AG04450 (cell line): ENCODE data around the gene KCNK3. TPM values are rescaled to one million over a fixed set of nuclear protein-coding genes. Genes with fewer than 3 reads are reported as not detected.
A peak's percentile ranks its signal among the peaks of the same experiment; 100 is the strongest.
"Not testable (repeated sequence)": the region's sequence is repeated elsewhere in the genome, so short reads cannot be mapped to it uniquely, and the experiment has no call there.

ENCODE experiments used
- CTCF ChIA-PET: fragments of 300-600, 350-600 bp; formaldehyde crosslinking; extraction: SDS; loops from one replicate; lab custom pipeline; 2022; ENCODE audit warnings: antibody characterized with exemption, inconsistent platforms; lab: Charles Lee
- POLR2A ChIA-PET: fragments of 350-600 bp; formaldehyde crosslinking; extraction: SDS; loops from one replicate; lab custom pipeline; 2021; ENCODE audit warnings: antibody characterized with exemption, inconsistent platforms; lab: Yijun Ruan, JAX
- DNase-seq: peaks from one replicate; pipeline ENCODE4 v3.0.0-alpha.2; 2011; ENCODE audit warnings: low read depth, low spot score
- H3K27ac ChIP-seq: one replicate; pipeline ENCODE4 v1.5.1; 2012; ENCODE audit warnings: low read depth, low read length, control low read depth
- H3K27me3 ChIP-seq: one replicate; pipeline ENCODE4 v1.6.0; 2012; ENCODE audit warnings: low read length; ENCODE audit not compliant: control insufficient read depth, insufficient read depth
- H3K4me3 ChIP-seq: 2 replicates; pipeline ENCODE4 v1.5.1; 2011; ENCODE audit warnings: mild to moderate bottlenecking, low read depth, low read length, control low read depth
- H3K9me3 ChIP-seq: 2 replicates; pipeline ENCODE4 v1.5.1; 2012; ENCODE audit warnings: low read length; ENCODE audit not compliant: control insufficient read depth, insufficient read depth
- polyA plus RNA-seq: library from polyadenylated mRNA; depleted of rRNA; stranded (reverse); fragments of >200 nt; gene quantifications from 2 replicates; pipeline ENCODE4 v1.2.3, GENCODE V29; 2011
- TF ChIP-seq, protein P1 (sequence below): IDR thresholded peaks from 2 replicates; pipeline ENCODE4 v1.5.1; 2011; ENCODE audit warnings: low read depth, low read length, control low read depth, inconsistent platforms

KCNK3 gene
- polyA plus RNA-seq, 1 experiment: 0.05 TPM

DNA sequence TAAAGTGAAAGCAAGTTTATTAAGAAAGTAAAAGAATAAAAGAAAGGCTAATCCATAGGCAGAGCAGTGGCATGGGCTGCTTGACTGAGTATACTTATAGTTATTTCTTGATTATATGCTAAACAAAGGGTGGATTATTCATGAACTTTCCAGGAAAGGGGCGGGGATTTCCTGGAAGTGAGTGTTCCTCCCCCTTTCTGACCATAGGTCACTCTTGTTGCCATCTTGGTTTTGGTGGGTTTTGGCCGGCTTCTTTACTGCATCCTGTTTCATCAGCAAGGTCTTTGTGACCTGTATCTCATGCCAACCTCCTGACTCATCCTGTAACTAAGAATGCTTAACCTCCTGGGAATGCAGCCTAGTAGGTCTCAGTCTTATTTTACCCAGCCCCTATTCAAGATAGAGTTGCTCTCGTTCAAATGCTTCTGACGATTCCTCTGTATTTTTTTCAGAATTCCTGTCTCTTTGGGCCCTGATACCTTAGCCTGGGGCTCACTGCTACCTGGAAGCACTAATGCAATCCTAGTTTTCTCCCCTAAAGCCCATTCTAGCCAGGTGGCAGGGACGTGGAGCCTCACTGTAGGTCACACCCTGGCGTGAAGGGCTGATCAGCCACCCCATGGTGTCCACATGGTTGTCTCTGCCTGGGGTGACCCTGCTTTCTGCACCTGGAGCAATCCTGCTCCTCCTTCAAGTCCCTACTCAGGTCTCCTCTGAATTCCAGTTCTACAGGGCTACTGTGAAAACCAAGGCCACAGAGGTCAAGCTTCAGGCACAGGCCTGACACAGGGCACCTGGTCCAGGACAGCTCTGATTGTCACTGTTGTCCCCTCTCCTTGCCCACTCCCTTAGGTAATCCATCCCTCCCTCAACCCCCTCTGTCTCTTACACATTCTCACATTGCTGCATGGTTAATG lies 65.6 kb downstream of the KCNK3 start:
- H3K9me3 ChIP-seq: no peaks in the 10 kb centered on the region
- DNase-seq: peak; percentile 98
- CTCF ChIA-PET: interaction anchor here (1.2 to 5.2 kb wide), 3 partner anchors 12 to 153 kb away, joined by 3 to 26 read pairs (median 5); no protein-coding TSS in a partner anchor
- POLR2A ChIA-PET: interaction anchor here (0.5 kb wide), 1 partner anchor 14 kb away, joined by 3 read pairs; no protein-coding TSS in a partner anchor
- H3K27me3 ChIP-seq: no peaks in the 10 kb centered on the region
- TF ChIP-seq, protein P1, sequence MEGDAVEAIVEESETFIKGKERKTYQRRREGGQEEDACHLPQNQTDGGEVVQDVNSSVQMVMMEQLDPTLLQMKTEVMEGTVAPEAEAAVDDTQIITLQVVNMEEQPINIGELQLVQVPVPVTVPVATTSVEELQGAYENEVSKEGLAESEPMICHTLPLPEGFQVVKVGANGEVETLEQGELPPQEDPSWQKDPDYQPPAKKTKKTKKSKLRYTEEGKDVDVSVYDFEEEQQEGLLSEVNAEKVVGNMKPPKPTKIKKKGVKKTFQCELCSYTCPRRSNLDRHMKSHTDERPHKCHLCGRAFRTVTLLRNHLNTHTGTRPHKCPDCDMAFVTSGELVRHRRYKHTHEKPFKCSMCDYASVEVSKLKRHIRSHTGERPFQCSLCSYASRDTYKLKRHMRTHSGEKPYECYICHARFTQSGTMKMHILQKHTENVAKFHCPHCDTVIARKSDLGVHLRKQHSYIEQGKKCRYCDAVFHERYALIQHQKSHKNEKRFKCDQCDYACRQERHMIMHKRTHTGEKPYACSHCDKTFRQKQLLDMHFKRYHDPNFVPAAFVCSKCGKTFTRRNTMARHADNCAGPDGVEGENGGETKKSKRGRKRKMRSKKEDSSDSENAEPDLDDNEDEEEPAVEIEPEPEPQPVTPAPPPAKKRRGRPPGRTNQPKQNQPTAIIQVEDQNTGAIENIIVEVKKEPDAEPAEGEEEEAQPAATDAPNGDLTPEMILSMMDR: no peak
- peak overlapping the region; percentile 100 for H3K27ac ChIP-seq
- H3K4me3 ChIP-seq: peak overlapping the region; percentile 27; the same call in 1 of the 2 replicates

DNA sequence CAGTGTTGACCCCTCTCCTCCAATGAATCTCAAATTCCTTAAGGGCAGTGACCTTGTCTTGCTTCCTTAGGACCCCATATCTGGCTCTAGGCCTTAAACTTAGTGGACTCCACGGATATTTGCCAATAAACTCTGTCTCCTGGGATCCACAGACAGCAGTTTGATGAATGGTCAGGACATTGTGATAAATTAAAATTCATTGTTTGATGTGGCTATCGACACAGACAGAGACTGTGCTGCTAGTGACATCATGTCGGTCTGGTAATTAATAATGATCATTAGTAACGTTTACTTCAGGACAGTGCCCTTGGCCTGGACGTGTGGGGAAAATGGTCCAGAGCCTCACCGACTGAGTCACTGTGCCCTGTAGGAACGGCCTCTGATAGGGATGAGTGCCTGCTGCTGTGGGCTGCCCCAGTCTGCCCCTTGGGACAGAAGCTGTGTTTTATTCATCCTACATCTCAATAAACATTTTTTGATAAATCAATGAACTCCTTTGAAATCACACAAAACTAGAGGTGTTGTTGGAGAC lies 66.3 kb downstream of the KCNK3 start:
- no peaks in the 10 kb centered on the region for H3K9me3 ChIP-seq
- no peaks in the 10 kb centered on the region for H3K27me3 ChIP-seq
- ChIA-PET POLR2A (no interaction called here), CTCF (interaction anchor here (2.0 kb wide), 1 partner anchor 14 kb away, joined by 5 read pairs; no protein-coding TSS in a partner anchor)
- no peak for DNase-seq
- TF ChIP-seq, protein P1: no peak
- H3K4me3 ChIP-seq: no peak overlapping the region
- peak overlapping the region; percentile 100 for H3K27ac ChIP-seq

DNA sequence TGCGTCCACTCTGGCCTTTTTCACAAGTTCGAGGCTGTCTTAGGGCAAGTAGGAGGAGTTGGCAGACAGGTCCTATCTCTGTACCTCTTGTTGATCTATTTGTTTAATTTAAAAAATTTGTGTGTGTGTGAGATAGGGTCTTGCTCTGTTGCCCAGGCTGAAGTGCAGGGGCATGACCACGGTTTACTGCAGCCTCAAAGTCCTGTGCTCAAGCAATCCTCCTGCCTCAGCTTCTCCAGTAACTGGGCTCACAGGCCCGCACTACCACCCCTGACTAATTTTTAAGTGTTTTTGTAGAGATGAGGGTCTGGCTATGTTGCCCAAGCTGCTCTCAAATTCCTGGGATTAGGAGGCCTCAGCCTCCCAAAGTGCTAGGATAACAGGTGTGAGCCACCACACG lies 67.3 kb downstream of the KCNK3 start:
- no peak overlapping the region for H3K4me3 ChIP-seq
- no peaks in the 10 kb centered on the region for H3K27me3 ChIP-seq
- POLR2A ChIA-PET: no interaction called here
- no peak overlapping the region for H3K27ac ChIP-seq
- TF ChIP-seq, protein P1: no peak
- no peaks in the 10 kb centered on the region; the same call in 1 of the 2 replicates for H3K9me3 ChIP-seq
- CTCF ChIA-PET: interaction anchor here (0.6 to 2.0 kb wide), 2 partner anchors 15 to 187 kb away, joined by 4 to 5 read pairs; no protein-coding TSS in a partner anchor
- DNase-seq: no peak

DNA sequence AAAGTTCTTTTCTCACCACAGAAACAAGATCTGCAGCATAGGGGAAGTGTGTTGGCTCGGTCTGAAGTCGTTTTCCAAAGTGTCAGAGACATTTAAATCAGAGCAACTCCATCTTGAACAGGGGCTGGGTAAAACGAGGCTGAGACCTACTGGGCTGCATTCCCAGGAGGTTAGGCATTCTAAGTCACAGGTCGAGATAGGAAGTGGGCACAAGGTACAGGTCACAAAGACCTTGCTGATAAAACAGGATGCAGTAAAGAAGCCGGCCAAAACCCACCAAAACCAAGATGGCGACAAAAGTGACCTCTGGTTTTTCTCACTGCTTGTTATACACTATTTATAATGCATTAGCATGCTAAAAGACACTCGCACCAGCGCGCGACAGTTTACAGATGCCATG lies 68.5 kb downstream of the KCNK3 start:
- H3K9me3 ChIP-seq, H3K27ac ChIP-seq, H3K4me3 ChIP-seq, DNase-seq, H3K27me3 ChIP-seq, POLR2A ChIA-PET: not testable (repeated sequence)
- CTCF ChIA-PET: interaction anchor here (2.0 kb wide), 1 partner anchor 16 kb away, joined by 5 read pairs; no protein-coding TSS in a partner anchor

DNA sequence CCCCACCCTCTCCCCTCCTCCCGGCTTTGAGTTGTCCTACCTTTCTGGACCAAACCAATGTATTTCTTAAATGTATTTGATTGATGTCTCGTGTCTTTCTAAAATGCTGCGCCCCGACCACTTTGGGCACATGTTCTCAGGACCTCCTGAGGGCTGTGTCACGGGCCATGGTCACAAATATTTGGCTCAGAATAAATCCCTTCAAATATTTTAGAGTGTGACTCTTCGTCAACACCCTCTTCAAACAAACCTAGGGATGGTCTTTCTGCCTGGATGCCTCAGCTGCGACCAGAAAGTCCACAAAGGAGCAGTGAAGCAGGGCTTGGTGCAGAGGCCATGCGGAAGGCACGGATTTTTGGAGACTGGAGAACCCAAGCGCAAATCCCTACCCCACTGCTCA lies 70.5 kb downstream of the KCNK3 start:
- TF ChIP-seq, protein P1: no peak
- no peak overlapping the region for H3K27ac ChIP-seq

More for the DNA sequence above, 70.5 kb downstream of the KCNK3 start:
- CTCF ChIA-PET: no interaction called here
- no peak overlapping the region for H3K4me3 ChIP-seq
- no peak for DNase-seq
- no peaks in the 10 kb centered on the region; the same call in 1 of the 2 replicates for H3K9me3 ChIP-seq
- POLR2A ChIA-PET: no interaction called here
- H3K27me3 ChIP-seq: no peaks in the 10 kb centered on the region
